GM21515 (cell line): ENCODE data around the gene DOLPP1.

Experiments used
- ATAC-seq: cut with Tn5 transposase; IDR thresholded peaks from one replicate; pipeline ENCODE4 v1.9.1; 2021; ENCODE audit not compliant: unreplicated experiment

DOLPP1 gene

GRCh38 chr9:129080601-129081387, at the start of gene DOLPP1:
Gene DOLPP1 (plus strand): TSS chr9:129081111. CDS start chr9:129081132, 21 bp downstream.
- peak; percentile 88 for ATAC-seq

- ATAC-seq: no peak
These were observed 49.4 kb upstream of the DOLPP1 start for GRCh38 chr9:129031514-129031913.

GRCh38 chr9:129032541-129033159, 48.3 kb upstream of the DOLPP1 start:
- no peak for ATAC-seq

- no peak for ATAC-seq
These were observed 47.7 kb upstream of the DOLPP1 start for GRCh38 chr9:129033216-129033615.

GRCh38 chr9:129035838-129036237, 45.1 kb upstream of the DOLPP1 start:
- ATAC-seq: peak; percentile 9

GRCh38 chr9:129036241-129036922, 44.5 kb upstream of the DOLPP1 start, which contains the start of gene MIGA2:
Gene MIGA2 (plus strand): TSS chr9:129036626. CDS start chr9:129040595, 3,969 bp downstream.
- peak; percentile 89 for ATAC-seq

- no peak for ATAC-seq
These were observed 43.8 kb upstream of the DOLPP1 start for GRCh38 chr9:129036923-129037766.

GRCh38 chr9:129037767-129038098, 43.2 kb upstream of the DOLPP1 start:
- ATAC-seq: no peak

GRCh38 chr9:129038109-129038852, 42.6 kb upstream of the DOLPP1 start:
- no peak for ATAC-seq

GRCh38 chr9:129040113-129040643, 40.7 kb upstream of the DOLPP1 start:
- ATAC-seq: no peak

GRCh38 chr9:129042016-129042415, 38.9 kb upstream of the DOLPP1 start:
- ATAC-seq: no peak

- ATAC-seq: no peak
These were observed 28.3 kb upstream of the DOLPP1 start for GRCh38 chr9:129052592-129052991.

GRCh38 chr9:129053020-129053419, 27.9 kb upstream of the DOLPP1 start:
- ATAC-seq: no peak

- no peak for ATAC-seq
These were observed 26.6 kb upstream of the DOLPP1 start for GRCh38 chr9:129054163-129054851.

GRCh38 chr9:129058965-129059795, 21.7 kb upstream of the DOLPP1 start:
- ATAC-seq: no peak

GRCh38 chr9:129059796-129060785, 20.8 kb upstream of the DOLPP1 start:
- ATAC-seq: no peak

GRCh38 chr9:129060991-129061390, 19.9 kb upstream of the DOLPP1 start:
- ATAC-seq: no peak
